ENCODE measurements around the gene FXYD5.

- TF ChIP-seq CTCF (IDR thresholded peaks at IDR 0.05; ENCODE audit: low read depth, low read length, poor library complexity, severe bottlenecking) (no peak), EZH2phosphoT487 (IDR thresholded peaks at IDR 0.05; ENCODE audit: borderline replicate concordance, low read length) (no peak)
Observed at GRCh38 chr19:35167251-35168119, 12.9 kb downstream of the FXYD5 start.
